Measurements from ENCODE around the gene XRCC6.
"Not testable (repeated sequence)": the region's sequence is repeated elsewhere in the genome, so short reads cannot be mapped to it uniquely, and the experiment has no call there.

The XRCC6 gene

DNA sequence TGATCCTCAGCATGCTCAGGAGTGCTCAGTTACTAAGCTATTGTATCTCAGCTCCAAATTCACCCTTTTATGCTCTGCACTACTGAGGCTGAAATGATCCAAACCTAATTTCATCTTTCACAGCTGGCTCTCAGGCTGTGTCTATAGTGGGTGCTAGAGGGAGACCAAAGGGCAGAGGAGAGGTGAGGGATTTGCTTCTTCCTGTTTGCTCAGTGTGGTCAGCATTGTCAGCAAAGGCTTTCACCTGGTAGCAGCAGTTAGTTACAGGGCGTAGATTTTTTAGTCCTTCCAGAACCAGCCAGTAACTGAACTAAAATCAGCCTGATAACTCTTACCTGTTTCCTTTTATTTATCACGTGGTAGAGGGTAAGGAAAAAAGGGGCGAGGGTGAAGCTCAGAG, 33.2 kb downstream of the XRCC6 start:
- no peak for DNase-seq

DNA sequence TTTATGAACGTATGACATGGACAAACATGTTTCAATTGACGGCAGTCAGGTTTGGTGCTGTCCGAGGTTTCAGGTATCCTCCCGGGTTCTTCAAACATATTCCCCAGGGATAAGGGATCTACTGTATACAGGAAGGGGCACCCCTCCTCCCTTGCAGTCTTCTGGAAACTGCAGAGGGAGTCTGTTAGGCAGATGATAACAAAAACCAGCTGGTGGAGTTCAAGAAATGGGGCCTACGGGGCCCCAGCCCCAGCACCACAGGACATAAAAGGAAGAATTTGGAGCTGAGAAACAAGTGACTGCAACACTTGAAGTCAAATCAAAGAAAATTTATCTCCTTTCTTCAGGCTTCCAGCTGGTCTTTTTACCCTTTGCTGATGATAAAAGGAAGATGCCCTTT, 35.5 kb downstream of the XRCC6 start:
- no peak for DNase-seq

DNA sequence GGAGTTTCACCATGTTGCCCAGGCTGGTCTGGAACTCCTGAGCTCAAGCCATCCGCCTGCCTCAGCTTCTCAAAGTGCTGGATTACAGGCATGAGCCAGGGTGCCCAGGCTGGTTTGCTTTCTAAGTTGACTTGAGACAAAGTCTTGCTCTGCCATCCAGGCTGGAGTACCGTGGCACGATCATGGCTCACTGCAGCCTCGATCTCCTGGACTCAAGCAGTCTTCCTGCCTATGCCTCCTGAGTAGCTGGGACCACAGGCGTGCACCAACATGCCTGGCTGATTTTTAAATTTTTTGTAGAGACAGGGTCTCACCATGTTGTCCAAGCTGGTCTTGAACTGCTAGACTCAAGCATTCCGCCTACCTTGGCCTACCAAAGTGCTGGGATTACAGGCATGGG, 36.6 kb downstream of the XRCC6 start:
- DNase-seq, result no peak

DNA sequence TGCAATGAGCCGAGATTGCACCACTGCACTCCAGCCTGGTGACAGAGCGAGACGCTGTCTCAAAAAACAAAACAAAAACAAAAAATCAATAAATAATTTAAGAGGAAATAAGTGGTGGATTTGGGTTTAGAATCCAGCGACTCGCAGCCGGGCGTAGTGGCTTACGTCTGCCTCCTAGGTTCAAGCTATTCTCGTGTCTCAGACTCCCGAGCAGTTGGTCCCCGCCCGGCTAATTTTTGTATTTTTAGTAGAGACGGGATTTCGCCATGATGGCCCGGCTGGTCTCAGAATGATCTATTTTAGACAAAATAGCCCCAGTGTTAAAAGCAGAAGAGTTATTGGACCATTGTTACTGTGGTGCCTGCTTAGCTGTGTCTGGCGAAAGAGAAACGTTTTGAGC, 37.8 kb downstream of the XRCC6 start:
- no peak for DNase-seq

DNA sequence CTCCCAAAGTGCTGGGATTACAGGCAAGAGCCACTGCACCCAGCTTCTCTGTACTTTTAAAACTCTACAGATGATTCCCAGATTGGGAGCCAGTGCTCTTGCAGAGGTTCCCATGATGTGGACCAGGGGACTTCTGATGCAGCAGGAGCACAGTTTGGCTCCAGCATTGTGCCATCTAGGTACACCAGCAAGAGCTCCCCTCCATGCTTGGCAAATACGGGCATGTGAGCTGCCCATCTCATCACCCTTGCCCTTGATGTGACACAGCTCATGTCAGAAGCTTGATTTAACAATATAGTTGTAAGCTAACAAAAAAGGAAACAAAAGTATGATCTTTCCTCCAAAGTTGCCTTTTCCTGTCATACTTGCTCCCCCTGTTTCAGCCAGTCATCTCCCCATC, 38.8 kb downstream of the XRCC6 start:
- no peak for DNase-seq

DNA sequence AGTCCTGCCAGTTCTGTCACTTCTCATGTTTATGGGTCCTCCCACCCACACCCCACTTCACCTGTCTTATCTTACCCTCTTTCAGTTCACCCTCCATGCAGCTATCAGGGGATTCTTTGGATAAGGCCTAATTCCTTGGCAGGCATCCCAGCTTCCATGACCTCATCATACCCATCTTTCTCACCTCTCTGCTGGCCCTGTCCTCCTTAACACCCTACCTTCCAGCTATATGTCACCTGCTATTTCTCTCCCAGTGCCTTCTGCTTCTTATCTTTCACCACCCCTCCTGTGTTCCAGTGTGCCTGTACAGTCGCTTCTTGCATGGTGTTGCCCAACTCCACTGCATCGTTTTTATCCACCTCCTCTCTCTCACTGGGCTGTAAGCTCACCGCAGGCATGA, 39.3 kb downstream of the XRCC6 start:
- DNase-seq, result no peak

DNA sequence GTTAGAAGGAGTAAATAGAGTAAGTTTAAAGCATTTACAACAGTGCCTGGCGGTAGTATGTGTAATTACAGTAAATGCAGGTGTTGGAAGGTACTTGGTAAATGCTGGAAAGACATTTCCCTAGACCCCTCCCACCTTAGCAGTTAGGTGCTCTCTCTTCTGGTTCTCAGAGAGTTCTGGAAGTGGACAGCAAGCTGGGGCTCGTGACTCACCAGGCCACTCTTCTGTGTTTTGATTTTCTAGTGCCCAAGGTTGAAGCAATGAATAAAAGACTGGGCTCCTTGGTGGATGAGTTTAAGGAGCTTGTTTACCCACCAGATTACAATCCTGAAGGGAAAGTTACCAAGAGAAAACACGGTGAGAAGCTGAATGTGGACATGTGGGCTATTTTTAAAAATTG, 40.0 kb downstream of the XRCC6 start:
- no peak for DNase-seq

DNA sequence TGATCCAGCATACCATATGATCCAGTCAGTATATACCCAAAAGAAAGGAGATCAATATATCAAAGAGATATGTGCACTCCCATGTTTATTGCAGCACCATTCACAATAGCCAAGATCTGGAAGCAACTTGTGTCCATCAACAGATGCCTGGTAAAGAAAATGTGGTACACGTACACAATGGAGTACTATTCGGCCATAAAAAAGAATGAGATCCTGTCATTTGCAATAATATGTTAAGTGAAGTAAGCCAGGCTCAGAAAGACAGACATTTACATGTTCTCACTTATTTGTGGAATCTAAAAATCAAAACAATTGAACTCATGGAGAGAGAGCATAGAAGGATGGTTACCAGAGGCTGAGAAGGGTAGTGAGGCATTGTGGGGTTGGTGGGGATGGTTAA, 40.6 kb downstream of the XRCC6 start:
- DNase-seq, result no peak

DNA sequence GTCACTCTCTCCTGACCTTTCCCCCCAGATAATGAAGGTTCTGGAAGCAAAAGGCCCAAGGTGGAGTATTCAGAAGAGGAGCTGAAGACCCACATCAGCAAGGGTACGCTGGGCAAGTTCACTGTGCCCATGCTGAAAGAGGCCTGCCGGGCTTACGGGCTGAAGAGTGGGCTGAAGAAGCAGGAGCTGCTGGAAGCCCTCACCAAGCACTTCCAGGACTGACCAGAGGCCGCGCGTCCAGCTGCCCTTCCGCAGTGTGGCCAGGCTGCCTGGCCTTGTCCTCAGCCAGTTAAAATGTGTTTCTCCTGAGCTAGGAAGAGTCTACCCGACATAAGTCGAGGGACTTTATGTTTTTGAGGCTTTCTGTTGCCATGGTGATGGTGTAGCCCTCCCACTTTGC, 42.5 kb downstream of the XRCC6 start:
- DNase-seq, result not testable (repeated sequence)

DNA sequence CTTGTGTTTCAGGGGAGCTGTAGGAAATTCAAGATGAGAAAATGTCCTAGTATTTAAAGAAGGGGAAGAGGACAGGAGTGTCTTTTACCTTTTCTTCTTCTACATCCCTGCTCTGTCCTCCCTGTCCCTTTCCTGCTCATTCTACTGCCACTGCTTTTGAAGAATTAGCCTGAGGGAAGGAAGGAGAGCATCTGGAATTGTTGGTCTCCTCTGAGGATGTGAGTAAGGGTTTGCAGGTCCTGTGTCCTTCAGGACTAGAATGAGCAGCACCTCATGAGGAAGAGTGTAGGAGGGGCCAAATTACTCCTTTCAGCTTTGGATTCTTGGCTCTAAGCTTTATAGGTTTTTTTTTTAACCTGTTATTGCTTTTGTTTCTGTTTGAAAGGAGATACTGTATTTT, 43.4 kb downstream of the XRCC6 start:
- DNase-seq, result no peak

DNA sequence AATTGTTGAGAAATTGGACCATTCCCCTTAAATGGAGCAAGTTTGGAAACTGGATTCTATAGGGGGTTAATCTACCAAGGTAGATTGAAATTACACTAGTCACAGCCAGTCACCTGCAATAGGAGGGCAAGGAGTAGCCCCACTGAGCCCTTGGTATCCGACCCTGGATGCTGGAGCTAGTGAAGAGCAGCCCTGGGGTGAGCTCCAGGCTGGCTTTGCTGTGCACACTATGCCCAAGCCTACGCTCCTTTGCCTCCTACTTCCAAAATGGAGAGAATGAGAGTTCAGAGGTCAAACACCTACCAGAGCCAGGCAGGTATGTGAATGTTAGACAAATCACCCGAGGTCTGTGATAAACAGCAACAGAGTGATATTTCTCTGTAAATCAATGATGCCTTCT, 43.9 kb downstream of the XRCC6 start:
- no peak for DNase-seq

DNA sequence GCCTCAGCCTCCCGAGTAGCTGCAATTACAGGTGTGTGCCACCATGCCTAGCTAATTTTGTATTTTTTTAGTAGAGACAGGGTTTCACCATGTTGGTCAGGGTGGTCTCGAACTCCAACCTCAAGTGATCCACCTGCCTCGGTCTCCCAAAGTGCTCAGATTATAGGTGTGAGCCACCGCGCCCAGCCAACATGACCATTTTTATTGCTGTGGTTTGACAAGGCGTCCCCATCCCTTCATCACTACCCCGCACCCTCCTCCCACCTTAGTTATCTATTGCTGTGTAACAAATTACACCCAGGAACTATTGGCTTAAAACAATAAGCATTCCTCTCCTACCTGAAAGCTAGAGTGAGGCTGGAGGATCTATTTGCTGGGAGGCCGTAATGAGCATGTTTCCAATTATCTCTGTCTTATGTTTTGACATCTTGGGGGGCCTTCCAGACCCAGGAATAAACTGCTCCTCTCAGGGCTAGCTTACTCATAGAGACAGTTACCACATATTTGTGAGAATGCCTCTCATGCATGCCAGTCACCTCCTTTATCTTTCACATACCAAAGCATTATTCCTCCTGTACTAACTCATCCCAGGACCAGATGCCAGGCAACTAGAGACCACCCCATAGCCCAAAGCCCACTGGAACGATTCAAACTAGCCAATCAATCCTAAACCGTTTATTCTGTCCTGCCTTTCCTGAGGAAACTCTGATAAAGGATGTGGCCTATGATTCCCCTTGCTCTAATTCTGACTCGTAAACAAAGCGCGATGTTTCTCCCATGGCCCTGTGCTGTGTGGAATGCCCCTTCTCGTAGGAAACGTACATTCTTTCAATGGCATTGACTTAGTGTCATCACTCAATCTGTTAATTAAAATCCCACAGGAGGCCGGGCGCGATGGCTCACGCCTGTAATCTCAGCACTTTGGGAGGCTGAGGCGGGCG, 48.1 kb downstream of the XRCC6 start:
- no peak for DNase-seq

DNA sequence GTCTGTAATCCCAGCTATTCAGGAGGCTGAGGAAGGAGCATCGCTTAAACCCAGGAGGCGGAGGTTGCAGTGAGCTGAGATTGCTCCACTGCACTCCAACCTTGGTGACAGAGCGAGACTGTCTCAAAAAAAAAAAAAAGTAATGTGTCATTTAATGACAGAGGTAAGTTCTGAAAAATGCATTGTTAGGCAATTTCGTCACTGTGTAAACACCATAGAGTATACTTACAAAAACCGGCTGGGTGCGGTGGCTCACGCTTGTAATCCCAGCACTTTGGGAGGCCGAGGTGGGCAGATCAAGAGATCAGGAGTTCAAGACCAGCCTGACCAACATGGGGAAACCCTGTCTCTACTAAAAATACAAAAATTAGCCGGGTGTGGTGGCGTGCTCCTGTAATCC, 51.0 kb downstream of the XRCC6 start:
- not testable (repeated sequence) for DNase-seq

DNA sequence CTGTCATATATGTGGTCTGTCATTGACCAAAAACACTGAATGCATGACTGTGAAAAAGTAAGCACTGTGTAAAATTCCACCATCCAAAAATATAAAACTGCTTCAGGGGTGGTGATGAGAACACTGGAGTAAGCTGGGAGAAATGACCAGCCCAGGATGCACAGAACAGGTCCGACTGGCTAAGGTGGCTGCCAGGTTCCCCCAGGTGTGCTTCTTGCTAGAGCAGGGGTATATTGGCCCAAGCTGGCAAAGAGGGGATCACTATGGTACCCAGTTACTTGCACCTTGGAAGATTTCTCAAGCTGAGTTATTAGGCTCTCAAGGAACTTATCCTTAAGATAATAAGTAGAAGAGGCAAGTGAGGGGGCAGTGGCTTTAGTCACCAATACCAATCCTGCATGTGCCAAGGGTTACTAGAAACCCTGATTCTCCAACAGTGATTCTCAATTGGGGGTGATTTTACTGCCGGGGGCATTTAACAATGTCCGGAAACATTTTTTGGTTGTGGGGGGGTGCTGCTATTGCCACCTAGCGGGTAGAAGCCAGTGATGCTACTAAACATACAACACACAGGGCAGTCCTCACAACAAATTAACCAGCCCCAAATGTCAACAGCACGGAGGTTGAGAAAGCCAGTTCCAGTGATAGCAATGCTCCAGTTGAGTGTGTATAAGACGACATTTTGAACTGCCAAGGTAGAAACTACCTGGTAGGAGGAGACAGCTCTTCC, 51.9 kb downstream of the XRCC6 start:
- no peak for DNase-seq

DNA sequence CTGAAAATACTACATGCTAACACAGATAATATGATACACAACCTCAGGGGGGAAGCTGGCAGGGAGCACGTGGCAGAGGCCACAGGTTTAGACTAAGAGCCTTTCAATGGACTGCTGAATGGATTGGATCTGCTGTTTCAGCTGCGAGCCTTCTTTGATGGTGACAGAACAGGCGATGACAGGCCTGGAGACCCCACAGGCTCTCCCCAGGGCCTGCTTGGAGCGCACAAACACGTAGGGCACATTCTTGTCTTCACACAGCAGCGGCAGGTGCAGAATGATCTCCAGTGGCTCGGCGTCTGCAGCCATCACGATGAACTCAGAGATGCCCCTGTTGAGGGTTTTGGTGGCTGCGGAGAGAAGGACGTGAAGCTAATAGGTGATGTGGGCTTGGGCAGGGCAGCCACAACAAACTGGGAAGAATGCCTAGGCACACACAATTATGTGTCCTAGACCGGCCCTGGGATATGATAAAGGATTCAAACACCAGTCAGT, 53.8 kb downstream of the XRCC6 start:
- DNase-seq, result no peak

DNA sequence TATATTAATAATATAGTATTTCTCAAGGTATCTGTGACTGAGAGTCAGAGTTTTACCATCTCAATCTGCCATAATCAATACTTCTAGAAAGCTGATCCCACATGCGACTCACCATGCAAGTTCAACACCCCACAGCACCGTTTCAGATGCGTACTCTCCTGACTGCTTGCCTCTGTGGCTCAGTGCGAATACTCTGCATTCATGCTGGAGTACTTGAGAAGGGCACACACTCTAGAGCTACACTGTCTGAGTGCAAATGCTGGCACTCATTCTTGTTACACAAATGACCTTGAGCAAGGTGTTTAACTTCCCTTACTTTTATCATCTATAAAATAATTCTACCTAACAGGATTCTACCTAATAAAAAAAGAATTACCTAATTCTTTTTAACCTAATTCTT, 55.0 kb downstream of the XRCC6 start:
- no peak for DNase-seq

DNA sequence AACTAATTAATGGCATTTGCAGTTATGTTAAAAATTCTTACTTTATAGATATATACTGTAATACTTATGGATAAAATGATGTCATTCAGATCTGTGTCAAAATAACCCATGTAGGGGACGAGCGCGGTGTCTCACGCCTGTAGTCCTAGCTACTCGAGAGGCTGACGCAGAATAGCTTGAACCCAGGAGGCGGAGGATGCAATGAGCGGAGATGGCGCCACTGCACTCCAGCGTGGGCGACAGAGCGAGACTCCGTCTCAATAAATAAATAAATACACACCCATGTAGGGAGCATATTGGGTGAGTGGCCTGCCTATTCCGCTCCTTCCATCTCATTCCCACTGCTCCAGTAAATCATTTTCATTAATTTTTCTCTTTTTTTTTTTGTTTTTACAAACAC, 60.5 kb downstream of the XRCC6 start:
- no peak for DNase-seq

DNA sequence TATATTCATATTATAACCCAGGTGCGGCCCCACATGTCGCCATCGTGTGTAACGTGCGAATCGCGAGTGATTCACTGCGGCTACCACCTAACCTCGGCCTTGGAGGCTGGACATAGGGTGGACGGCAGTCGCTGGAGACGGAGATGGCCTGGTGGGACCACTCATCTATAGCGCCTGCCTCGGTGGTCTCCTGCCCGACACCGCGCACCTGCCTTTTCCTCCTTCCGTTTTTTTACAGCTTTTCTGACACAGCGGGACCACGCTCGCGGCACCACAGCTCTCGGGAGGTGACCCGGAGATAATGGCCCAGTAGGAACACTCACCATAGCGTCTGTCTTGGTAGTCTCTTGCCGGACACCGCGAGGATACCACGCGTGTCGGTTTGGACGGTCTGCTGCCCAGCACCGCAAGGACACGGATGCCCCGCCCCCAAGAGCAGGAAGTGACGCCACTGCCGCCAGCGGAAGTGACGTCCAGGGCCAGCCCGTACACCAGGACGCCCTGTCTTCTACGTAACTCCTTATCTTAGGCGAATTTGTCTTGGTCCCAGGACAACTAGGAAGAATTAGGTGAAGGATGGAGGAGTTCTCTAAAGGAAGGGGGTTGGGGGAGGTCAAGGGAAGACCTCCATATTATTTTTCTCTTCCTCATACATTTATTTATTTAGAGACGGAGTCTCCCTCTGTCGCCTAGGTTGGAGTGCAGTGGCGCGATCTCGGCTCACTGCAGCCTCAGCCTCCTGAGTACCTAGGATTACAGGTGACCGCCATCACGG, 61.1 kb downstream of the XRCC6 start:
- no peak for DNase-seq

DNA sequence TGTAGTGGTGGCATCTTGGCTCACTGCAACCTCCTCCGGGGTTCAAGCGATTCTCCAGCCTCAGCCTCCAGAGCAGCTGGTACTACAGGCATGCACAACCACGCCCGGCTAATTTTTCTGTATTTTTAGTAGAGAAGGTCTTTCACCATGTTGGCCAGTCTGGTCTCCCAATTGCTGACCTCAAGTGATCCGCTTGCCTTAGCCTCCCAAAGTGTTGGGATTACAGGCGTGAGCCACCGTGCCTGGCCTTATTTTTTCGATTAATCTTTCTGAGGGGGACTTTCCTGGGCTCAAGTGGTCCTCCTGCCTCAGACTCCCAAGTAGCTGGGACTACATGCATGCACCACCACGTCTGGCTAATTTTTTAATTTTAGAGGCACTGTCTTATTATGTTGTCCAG, 62.0 kb downstream of the XRCC6 start:
- DNase-seq, result no peak

DNA sequence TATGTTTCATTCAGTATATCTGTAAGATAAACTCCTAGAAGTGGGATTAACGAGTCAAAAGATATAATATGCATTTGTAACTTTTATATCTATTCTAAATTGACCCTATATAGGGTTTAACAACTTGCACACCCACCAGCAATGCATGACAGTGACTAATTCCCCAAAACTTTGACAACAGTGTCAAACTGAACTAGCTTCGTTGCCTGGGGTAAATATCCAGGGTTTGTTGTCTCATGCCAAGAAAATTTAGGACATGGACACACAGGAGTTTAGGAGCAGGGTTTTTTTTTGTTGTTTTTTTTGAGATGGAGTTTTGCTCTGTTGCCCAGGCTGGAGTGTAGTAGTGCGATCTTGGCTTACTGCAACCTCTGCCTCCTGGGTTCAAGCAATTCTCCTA, 62.5 kb downstream of the XRCC6 start:
- no peak for DNase-seq

DNA sequence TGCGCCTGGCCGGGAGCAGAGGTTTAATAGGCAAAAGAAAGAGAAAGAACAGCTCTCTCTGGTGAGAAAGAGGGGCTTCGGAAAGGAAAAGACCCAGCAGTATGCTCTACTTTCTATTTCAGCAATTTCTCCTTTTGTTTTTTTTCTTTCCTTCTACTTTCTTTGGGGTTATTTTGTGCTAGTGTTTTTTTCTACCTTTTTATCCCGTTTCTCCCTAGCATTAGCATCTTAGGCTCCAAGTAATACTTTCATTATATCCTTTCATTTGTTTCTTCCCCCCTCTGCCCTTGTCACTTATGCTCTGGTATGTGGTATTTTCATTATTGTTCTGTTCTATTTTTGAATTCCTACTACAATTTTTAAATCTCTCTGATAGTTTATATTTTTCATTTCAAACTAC, 63.1 kb downstream of the XRCC6 start:
- no peak for DNase-seq

DNA sequence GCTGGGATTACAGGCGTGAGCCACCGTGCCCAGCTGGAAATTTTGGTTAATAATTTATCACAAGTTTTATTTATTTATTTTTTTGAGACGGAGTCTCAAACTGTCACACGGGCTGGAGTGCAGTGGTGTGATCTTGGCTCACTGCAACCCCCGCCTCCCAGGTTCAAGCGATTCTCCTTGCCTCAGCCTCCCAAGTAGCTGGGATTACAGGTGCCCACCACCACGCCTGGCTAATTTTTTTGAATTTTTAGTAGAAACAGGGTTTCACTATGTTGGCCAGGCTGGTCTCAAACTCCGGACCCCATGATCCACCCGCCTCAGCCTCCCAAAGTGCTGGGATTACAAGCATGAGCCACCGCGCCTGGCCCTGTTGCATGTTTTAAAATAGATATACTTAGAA, 65.8 kb downstream of the XRCC6 start:
- DNase-seq, result not testable (repeated sequence)

DNA sequence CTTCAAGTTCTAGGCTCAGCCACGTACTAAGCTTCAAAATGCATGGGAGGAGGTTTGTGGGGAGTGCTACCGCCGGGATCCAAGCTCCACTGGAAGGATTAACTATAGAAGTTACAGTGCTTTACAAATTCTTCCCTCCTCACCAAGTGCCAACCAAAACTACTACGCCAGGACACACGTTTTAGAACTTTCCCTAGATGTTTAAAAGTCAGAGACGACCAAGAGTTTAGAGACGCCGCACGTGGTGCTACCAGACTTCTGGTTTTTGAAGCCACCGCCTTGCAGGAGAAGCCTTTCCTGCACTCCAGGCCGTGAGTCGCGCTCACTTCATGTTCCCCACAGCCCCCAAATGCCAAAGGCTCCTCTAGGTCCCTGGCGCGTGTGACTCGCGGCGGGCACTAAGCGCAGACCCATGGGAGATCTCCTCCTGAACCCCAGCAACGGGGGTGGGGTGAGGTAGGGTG, 66.8 kb downstream of the XRCC6 start:
- DNase-seq, result no peak

Measured in NCI-H187 treated with DMSO at 0.1 percent for 48 hours (cell line).